ENCODE data around the gene KCND3. TPM values are rescaled to one million over a fixed set of nuclear protein-coding genes. Genes with fewer than 3 reads are reported as not detected.

KCND3 gene
- total and polyA plus RNA-seq, 5 donors = 11.4 to 30.4 (median 26.9) TPM

- no peaks in the 10 kb centered on the region for H3K27me3 ChIP-seq (ENCODE audit: control insufficient read depth, insufficient read depth)
- H3K9me3 ChIP-seq (ENCODE audit: control insufficient read depth, low read length) = no peaks in the 10 kb centered on the region
- DNase-seq (no peak), ATAC-seq (no peak)
- H3K4me3 ChIP-seq (ENCODE audit: low read length) = no peak overlapping the region
- H3K27ac ChIP-seq (ENCODE audit: low read length) = no peak overlapping the region
- peaks cover 2% of the 10 kb centered on the region for H3K4me1 ChIP-seq (ENCODE audit: control insufficient read depth, insufficient read depth, low read length)
- intact Hi-C loops (cut with DNase I) = no loop called here
- WGBS = 67% methylated on average over 5 of the region's 5 CpGs
These were observed 77.5 kb downstream of the KCND3 start for GRCh38 chr1:111911776-111912515.

- no peak overlapping the region for H3K4me3 ChIP-seq (ENCODE audit: low read length)
These were observed 78.4 kb downstream of the KCND3 start for GRCh38 chr1:111911061-111911460.

GRCh38 chr1:111909030-111909429 lies 80.4 kb downstream of the KCND3 start:
- WGBS = 54% methylated on average over 4 of the region's 4 CpGs
- H3K9me3 ChIP-seq (ENCODE audit: control insufficient read depth, low read length) = no peaks in the 10 kb centered on the region
- no peak overlapping the region for H3K4me3 ChIP-seq (ENCODE audit: low read length)
- ATAC-seq (peak in 1 of 2 donors; percentile 30), DNase-seq (no peak)
- intact Hi-C loops (cut with DNase I) = loop anchor here in 2 of 4 donors (10.0 kb wide), 2 partner anchors 64 to 76 kb away; partner anchors contain the start of gene KCND3 (in 1 of the 2)
- H3K4me1 ChIP-seq (ENCODE audit: control insufficient read depth, insufficient read depth, low read length) = peaks cover 2% of the 10 kb centered on the region
- H3K27ac ChIP-seq (ENCODE audit: low read length) = no peak overlapping the region
- no peaks in the 10 kb centered on the region for H3K27me3 ChIP-seq (ENCODE audit: control insufficient read depth, insufficient read depth)

More at GRCh38 chr1:111911061-111911460, 78.4 kb downstream of the KCND3 start:
- H3K27me3 ChIP-seq (ENCODE audit: control insufficient read depth, insufficient read depth) = no peaks in the 10 kb centered on the region
- H3K4me1 ChIP-seq (ENCODE audit: control insufficient read depth, insufficient read depth, low read length) = peaks cover 2% of the 10 kb centered on the region
- ATAC-seq (no peak), DNase-seq (no peak)
- 74% methylated on average over 1 of the region's 1 CpG for WGBS
- no peak overlapping the region for H3K27ac ChIP-seq (ENCODE audit: low read length)
- no peaks in the 10 kb centered on the region for H3K9me3 ChIP-seq (ENCODE audit: control insufficient read depth, low read length)
- intact Hi-C loops (cut with DNase I) = no loop called here

- intact Hi-C loops (cut with DNase I) = loop anchor here in 2 of 4 donors (10.0 kb wide), 2 partner anchors 63 to 77 kb away; partner anchors contain the start of gene KCND3 (in 1 of the 2)
- no peak overlapping the region for H3K27ac ChIP-seq (ENCODE audit: low read length)
- H3K4me1 ChIP-seq (ENCODE audit: control insufficient read depth, insufficient read depth, low read length) = peaks cover 2% of the 10 kb centered on the region
- WGBS = 92% methylated on average over 3 of the region's 3 CpGs
- ATAC-seq (no peak), DNase-seq (no peak)
- H3K27me3 ChIP-seq (ENCODE audit: control insufficient read depth, insufficient read depth) = no peaks in the 10 kb centered on the region
- H3K4me3 ChIP-seq (ENCODE audit: low read length) = no peak overlapping the region
- H3K9me3 ChIP-seq (ENCODE audit: control insufficient read depth, low read length) = no peaks in the 10 kb centered on the region
These were observed 81.4 kb downstream of the KCND3 start for GRCh38 chr1:111908011-111908621.

GRCh38 chr1:111907321-111907720 lies 82.1 kb downstream of the KCND3 start:
- ATAC-seq = no peak
- 54% methylated on average over 3 of the region's 3 CpGs for whole genome bisulfite sequencing
- DNase-seq = no peak
- intact Hi-C loops (cut with DNase I) = loop anchor here in 2 of 4 donors (10.0 kb wide), 2 partner anchors 63 to 77 kb away; partner anchors contain the start of gene KCND3 (in 1 of the 2)
- Histone ChIP-seq H3K9me3 (ENCODE audit: control insufficient read depth, low read length) (no peaks in the 10 kb centered on the region), H3K4me1 (ENCODE audit: control insufficient read depth, insufficient read depth, low read length) (peaks cover 4% of the 10 kb centered on the region), H3K27ac (ENCODE audit: low read length) (no peak overlapping the region), H3K27me3 (ENCODE audit: control insufficient read depth, insufficient read depth) (no peaks in the 10 kb centered on the region), H3K4me3 (ENCODE audit: low read length) (no peak overlapping the region)

GRCh38 chr1:111906816-111907215 lies 82.7 kb downstream of the KCND3 start:
- no peak for DNase-seq
- Histone ChIP-seq H3K27ac (ENCODE audit: low read length) (no peak overlapping the region), H3K4me3 (ENCODE audit: low read length) (no peak overlapping the region), H3K27me3 (ENCODE audit: control insufficient read depth, insufficient read depth) (no peaks in the 10 kb centered on the region), H3K9me3 (ENCODE audit: control insufficient read depth, low read length) (no peaks in the 10 kb centered on the region), H3K4me1 (ENCODE audit: control insufficient read depth, insufficient read depth, low read length) (peaks cover 4% of the 10 kb centered on the region)
- WGBS = 37% methylated on average over 1 of the region's 1 CpG
- ATAC-seq = no peak
- intact Hi-C loops (cut with DNase I) = loop anchor here in 2 of 4 donors (10.0 kb wide), 2 partner anchors 62 to 78 kb away; partner anchors contain the start of gene KCND3 (in 1 of the 2)

GRCh38 chr1:111906111-111906510 lies 83.4 kb downstream of the KCND3 start:
- no peak overlapping the region for H3K4me3 ChIP-seq (ENCODE audit: low read length)
- intact Hi-C loops (cut with DNase I) = loop anchor here in 2 of 4 donors (10.0 kb wide), 2 partner anchors 61 to 79 kb away; partner anchors contain the start of gene KCND3 (in 1 of the 2)
- H3K9me3 ChIP-seq (ENCODE audit: control insufficient read depth, low read length) = no peaks in the 10 kb centered on the region
- no peak overlapping the region for H3K27ac ChIP-seq (ENCODE audit: low read length)
- ATAC-seq (no peak), DNase-seq (no peak)
- H3K4me1 ChIP-seq (ENCODE audit: control insufficient read depth, insufficient read depth, low read length) = peaks cover 4% of the 10 kb centered on the region
- WGBS = 82% methylated on average over 4 of the region's 4 CpGs
- H3K27me3 ChIP-seq (ENCODE audit: control insufficient read depth, insufficient read depth) = no peaks in the 10 kb centered on the region

- WGBS = 22% methylated on average over 20 of the region's 20 CpGs
- DNase-seq = peak in 2 of 3 donors; percentile 25 to 54
- Histone ChIP-seq H3K27me3 (ENCODE audit: control insufficient read depth, insufficient read depth) (no peaks in the 10 kb centered on the region), H3K4me1 (ENCODE audit: control insufficient read depth, insufficient read depth, low read length) (peaks cover 4% of the 10 kb centered on the region), H3K9me3 (ENCODE audit: control insufficient read depth, low read length) (no peaks in the 10 kb centered on the region), H3K27ac (ENCODE audit: low read length) (peak overlapping the region; percentile 54), H3K4me3 (ENCODE audit: low read length) (no peak overlapping the region)
- intact Hi-C loops (cut with DNase I) = loop anchor here in 2 of 4 donors (10.0 kb wide), 2 partner anchors 60 to 80 kb away; partner anchors contain the start of gene KCND3 (in 1 of the 2)
- peak; percentile 87 to 89 for ATAC-seq
These were observed 84.8 kb downstream of the KCND3 start for GRCh38 chr1:111904478-111905218.

GRCh38 chr1:111903871-111904449 lies 85.5 kb downstream of the KCND3 start:
- Histone ChIP-seq H3K27ac (ENCODE audit: low read length) (peak overlapping the region; percentile 54), H3K4me1 (ENCODE audit: control insufficient read depth, insufficient read depth, low read length) (peaks cover 4% of the 10 kb centered on the region)
- 86% methylated on average over 3 of the region's 3 CpGs for WGBS

GRCh38 chr1:111903148-111903870 lies 86.2 kb downstream of the KCND3 start:
- intact Hi-C loops (cut with DNase I) = loop anchor here in 2 of 4 donors (10.0 kb wide), 2 partner anchors 59 to 81 kb away; partner anchors contain the start of gene KCND3 (in 1 of the 2)
- H3K27me3 ChIP-seq (ENCODE audit: control insufficient read depth, insufficient read depth) = no peaks in the 10 kb centered on the region
- no peak overlapping the region for H3K4me3 ChIP-seq (ENCODE audit: low read length)
- DNase-seq = no peak
- no peak for ATAC-seq
- H3K4me1 ChIP-seq (ENCODE audit: control insufficient read depth, insufficient read depth, low read length) = peaks cover 4% of the 10 kb centered on the region
- H3K9me3 ChIP-seq (ENCODE audit: control insufficient read depth, low read length) = no peaks in the 10 kb centered on the region
- WGBS = 59% methylated on average over 4 of the region's 4 CpGs
- peak overlapping the region; percentile 42 for H3K27ac ChIP-seq (ENCODE audit: low read length)

More at GRCh38 chr1:111903871-111904449, 85.5 kb downstream of the KCND3 start:
- no peaks in the 10 kb centered on the region for H3K9me3 ChIP-seq (ENCODE audit: control insufficient read depth, low read length)
- peak in 1 of 2 donors; percentile 4 for ATAC-seq
- intact Hi-C loops (cut with DNase I) = loop anchor here in 2 of 4 donors (10.0 kb wide), 2 partner anchors 59 to 81 kb away; partner anchors contain the start of gene KCND3 (in 1 of the 2)
- no peak for DNase-seq
- no peak overlapping the region for H3K4me3 ChIP-seq (ENCODE audit: low read length)
- H3K27me3 ChIP-seq (ENCODE audit: control insufficient read depth, insufficient read depth) = no peaks in the 10 kb centered on the region
